HG03342 (cell line): ENCODE measurements around the gene RBM38.
A peak's percentile ranks its signal among the peaks of the same experiment; 100 is the strongest.
"Not testable (repeated sequence)": the region's sequence is repeated elsewhere in the genome, so short reads cannot be mapped to it uniquely, and the experiment has no call there.

Experiments used
- ATAC-seq: cut with Tn5 transposase; IDR thresholded peaks from one replicate; pipeline ENCODE4 v1.9.1; 2021; ENCODE audit warnings: mild to moderate bottlenecking, moderate library complexity; ENCODE audit not compliant: unreplicated experiment

The RBM38 gene

GRCh38 chr20:57416296-57417022, 25.3 kb downstream of the RBM38 start:
- ATAC-seq: no peak

DNA sequence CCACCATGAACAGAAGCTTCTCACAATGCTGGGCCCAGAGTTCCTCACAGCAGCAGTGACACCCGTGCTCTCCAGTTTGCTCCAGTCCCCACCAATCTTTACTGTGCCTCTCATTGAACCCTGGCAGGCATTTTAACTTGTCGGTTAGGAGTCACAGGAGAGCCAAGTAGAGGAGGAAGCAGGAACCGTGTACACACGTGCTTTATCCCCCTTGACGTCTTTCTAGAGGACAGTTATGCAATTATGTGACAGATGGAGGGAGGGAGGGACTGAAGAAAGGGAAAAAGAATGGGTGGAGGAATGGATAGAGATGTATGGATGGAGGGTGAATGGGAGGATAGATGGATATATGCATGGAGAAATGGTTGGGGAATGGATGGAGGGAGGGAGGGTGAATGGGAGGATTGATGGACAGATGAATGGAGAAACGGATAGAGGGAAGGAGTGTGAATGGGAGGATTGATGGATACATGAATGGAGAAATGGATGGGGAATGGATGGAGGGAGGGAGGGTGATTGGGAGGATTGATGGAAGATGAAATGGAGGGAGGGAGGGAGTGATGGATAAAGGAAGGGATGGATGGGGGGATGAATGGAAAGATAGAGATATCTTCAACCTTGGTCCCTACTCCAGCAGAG, 26.0 kb downstream of the RBM38 start:
- no peak for ATAC-seq

DNA sequence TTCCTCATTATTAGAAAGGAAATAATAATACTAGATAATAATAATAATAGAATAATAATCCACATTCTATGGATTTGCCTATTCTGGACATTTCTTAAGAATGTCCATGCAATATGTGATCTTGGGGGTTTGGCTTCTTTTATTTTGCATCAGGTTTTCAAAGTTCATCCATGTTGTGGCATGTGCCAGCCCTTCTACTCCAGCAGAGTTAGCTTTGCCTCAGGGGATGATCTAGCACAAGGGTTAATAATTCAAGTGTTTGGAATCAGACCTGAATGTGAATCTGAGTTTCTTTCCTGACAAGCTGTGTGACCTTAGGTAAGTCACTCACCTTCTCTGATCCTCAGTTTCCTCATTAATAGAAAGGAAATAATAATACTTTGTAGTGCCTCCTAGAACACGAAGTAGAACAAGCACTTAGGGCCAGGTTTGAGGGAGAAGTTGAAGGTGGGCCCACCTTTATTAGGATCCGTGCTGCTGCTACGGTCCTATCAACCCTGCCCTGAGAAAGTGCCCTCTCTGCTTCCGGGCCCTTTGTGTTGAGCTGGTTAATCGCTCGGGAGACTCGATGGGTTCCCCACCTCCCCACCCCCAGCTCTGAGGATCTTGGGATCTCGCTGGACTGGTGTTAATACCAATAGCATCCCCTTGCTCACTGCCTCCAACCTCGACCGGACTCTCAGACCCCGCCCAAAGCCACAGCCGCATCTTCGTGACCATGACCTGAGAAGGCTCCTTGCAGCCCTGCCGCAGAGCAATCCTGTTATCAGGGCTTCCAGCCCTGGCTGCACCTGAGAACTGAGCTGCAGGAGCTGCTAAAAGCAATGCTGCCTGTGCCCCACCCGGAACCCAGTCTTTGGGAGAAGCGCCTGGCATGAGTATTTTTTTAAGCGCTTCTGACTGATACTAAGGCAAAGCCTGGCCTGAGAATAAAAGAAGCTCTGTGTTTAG, 26.9 kb downstream of the RBM38 start:
- no peak for ATAC-seq

GRCh38 chr20:57419479-57419878, 28.3 kb downstream of the RBM38 start:
- not testable (repeated sequence) for ATAC-seq

DNA sequence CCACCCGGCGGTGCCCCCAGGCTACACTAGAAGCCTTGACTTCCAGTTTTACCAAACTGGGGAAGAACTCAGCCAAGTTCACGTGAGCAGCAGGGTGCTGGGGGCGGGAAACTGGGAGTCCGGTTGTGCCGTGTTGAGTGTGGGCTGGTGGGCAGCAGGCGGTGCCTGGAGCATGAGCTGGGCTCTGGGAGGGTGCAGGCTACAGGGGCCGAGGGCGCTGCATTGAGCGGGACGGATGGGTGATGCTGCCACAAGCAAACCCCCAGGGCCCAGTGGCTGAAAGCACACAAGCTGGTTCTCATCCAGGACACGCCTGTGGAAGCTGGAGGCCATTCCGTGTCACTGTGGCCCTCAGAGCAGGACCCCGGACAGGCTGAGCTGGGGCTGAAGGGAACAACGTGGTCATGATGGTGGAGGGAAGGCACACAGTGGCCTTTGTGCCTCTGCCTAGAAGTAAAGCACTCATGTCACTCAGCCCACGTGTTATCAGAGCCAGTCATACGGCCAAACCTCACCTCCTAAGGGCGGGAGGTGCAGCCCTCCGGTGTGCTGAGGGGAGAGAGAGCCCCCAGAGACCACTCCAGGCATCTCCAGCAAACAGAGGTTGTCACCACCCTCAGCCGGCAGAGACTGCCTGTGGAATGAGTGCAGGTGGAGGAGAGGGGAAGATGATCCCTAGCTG, 29.5 kb downstream of the RBM38 start:
- ATAC-seq: no peak

DNA sequence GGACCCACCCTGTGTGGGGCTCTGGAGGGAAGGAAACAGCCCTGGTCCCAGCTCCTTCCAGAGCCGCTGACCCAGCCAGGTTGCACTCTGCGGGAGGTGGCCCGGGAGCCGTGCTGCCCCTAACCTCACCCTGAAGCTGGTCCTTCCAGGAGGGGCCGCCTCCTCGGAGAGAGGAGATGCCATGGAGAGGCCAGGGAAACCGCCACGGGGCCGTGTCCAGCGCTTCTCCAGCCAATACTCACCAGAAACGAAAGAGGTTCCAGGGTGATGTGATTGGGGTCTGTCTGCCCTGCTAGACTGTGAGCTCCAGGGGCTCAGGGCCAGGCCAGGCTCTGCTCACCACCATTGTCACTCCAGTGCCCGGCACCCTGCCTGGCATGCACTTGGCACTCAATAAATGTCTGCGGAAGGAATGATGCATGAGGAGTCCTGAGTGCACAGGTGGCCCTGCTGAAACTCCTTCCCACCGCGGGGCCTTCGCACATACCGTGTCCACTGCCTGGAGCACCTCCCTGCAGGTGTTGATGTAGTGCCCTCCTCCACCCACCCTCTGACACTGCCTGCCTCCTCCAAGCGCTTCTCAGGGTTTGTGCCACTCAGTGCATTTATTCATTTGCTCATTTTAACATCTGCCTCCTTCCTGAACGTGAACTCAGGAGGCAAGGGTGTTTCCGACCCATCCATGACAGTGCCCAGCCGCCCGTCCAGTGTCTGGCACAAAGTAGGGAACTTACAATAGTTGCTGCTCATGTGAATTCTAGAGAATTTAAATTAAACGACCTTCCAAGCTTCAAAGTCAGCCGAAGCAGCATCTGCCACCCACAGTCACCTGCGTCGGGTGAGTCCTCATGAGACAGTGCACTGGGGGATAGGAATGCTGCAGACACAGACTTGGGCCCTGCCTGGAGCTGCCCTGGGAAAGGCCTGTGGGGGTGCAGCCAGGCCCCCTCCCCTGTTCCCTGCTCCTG, 30.3 kb downstream of the RBM38 start:
- no peak for ATAC-seq

GRCh38 chr20:57422254-57422653, 31.1 kb downstream of the RBM38 start:
- ATAC-seq: no peak

GRCh38 chr20:57425150-57426013, 34.2 kb downstream of the RBM38 start:
- ATAC-seq: no peak

DNA sequence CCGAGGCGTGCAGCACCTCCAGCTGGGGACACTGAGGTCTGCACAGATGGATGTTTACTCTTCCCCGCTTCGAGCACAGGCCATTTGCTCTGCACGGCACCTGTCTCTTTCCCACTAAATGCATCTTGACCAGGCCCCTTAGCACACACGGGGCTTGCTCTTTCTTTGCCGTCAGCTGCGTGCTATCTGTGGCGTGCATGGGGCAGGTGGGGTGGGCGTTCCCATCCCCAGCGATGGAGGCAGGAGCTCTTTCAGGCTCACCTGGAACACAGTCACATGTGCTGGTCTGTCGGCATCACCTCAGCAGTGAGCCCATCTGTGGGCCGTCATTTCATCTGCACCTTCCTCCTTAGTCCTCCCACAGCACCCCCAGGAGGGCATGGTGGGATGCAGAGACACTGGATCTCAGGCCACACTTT, 35.1 kb downstream of the RBM38 start:
- ATAC-seq: no peak

GRCh38 chr20:57426831-57427230, 35.6 kb downstream of the RBM38 start:
- no peak for ATAC-seq

DNA sequence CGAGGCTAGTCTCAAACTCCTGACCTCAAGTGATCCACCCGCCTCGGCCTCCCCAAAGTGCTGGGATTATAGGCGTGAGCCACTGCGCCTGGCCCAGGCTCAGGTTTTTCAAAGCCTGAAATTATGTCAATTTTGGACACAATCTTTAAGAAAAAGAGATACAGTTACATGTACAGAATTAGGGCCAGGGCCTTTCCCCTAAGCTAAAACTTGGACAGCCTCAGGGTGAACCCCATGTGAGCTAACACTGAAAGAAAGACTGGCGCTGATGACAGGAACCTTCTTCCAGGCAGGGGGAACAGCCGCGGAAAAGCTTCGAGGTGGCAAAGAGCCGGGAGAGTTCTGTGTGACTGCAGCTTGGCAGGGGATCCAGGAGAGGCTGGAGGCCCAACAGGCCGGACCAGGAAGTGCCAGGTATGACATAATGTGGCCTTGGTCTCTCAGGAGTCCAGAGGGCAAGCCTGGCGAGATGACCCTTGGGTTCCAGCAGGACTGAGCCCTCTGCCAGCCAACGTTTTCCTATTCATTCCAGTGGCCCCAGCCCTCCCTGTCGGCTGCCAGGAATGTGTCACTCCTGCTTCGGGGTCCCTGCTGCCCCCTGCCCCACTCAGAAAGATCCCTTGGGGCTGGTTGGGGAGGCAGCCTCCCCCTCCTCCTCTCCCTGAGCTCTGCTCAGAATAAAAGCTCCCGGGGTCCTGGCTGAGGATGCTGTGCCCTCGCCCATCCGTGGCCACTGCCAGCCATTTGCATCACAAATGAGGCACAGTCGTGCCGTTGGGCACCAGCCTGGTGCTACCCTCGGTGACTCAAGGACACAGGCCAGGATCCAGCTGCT, 37.3 kb downstream of the RBM38 start:
- no peak for ATAC-seq

- ATAC-seq: no peak
Measured at GRCh38 chr20:57429159-57429496, 37.9 kb downstream of the RBM38 start.

DNA sequence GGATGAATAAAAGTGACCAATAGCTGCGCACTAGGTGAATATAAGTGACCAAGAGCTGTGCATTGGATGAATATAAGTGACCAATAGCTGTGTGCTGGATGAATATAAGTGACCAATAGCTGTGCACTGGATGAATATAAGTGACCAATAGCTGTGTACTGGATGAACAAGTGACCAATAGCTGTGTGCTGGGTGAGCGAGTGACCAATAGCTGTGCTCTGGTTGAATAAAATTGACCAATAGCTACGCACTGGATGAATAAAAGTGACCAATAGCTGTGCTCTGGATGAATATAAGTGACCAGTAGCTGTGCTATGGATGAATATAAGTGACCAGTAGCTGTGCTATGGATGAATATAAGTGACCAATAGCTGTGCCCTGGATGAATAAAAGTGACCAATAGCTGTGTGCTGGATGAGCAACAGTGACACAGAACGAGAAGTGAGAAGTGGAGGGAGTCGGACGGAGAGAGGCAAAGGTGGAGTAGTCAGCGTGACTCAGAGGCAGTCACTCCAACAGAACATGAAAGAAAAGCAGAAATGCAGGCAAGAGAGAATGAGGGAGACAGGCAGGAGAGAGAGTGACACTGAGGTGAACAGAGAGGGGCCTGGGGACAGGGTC, 38.5 kb downstream of the RBM38 start:
- no peak for ATAC-seq

DNA sequence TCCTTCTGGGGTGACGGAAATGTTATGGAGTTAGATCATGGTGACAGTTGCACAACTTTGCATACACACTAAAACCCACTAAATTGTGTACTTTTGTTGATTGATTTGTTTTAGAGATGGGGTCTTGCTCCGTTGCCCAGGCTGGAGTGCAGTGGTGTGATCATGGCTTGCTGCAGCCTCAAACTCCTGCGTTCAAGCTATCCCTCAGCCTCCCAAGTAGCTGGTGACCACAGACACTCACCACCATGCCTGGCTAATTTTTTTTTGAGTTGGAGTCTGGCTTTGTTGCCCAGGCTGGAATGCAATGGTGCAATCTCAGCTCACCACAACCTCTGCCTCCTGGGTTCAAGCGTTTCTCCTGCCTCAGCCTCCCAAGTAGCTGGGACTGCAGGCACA, 39.0 kb downstream of the RBM38 start:
- not testable (repeated sequence) for ATAC-seq

DNA sequence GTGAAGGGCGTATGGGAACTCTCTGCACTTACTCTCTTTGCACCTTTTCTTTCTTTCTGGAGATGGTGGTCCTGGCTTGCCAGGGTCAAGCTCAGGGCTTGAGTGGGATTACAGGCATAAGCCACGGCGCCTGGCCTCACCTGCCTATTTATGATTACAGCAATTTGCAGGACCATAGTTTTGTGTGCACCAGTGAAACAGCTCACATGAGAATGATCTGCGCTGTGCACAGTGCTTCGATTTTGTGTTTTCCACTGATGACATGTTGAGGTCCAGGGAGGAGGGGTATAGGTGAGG, 40.3 kb downstream of the RBM38 start:
- no peak for ATAC-seq

- ATAC-seq: no peak
Measured at GRCh38 chr20:57432480-57432861, 41.3 kb downstream of the RBM38 start.

GRCh38 chr20:57432862-57433491, 41.8 kb downstream of the RBM38 start:
- ATAC-seq: peak; percentile 90
